Subcutaneous abdominal adipose tissue (tissue), 5 donors: ENCODE results near the gene KPTN.

Source experiments
- H3K27ac ChIP-seq: one replicate; pipeline ENCODE4 v1.7.0; 2013; ENCODE audit warnings: low read depth, mild to moderate bottlenecking, inconsistent platforms, low read length, moderate library complexity
- H3K27me3 ChIP-seq, 5 donors: one replicate each; pipeline ENCODE4 v1.7.0; 2013; ENCODE audit warnings: low read length in 5 of 5, inconsistent platforms in 1 of 5; ENCODE audit not compliant: control insufficient read depth in 5 of 5, insufficient read depth in 4 of 5
- H3K36me3 ChIP-seq, 5 donors: one replicate each; pipeline ENCODE4 v1.7.0; 2013; ENCODE audit warnings: low read length in 5 of 5; ENCODE audit not compliant: control insufficient read depth in 5 of 5, insufficient read depth in 5 of 5
- H3K4me1 ChIP-seq, 5 donors: one replicate each; pipeline ENCODE4 v1.7.0; 2013; ENCODE audit warnings: low read length in 5 of 5, mild to moderate bottlenecking in 3 of 5, moderate library complexity in 1 of 5; ENCODE audit not compliant: control insufficient read depth in 5 of 5, insufficient read depth in 5 of 5
- H3K4me3 ChIP-seq, 5 donors: one replicate each; pipeline ENCODE4 v1.7.0; 2013; ENCODE audit warnings: low read length in 5 of 5, low read depth in 1 of 5
- H3K9ac ChIP-seq, 5 donors: one replicate each; pipeline ENCODE4 v1.7.0; 2013; ENCODE audit warnings: low read length in 5 of 5, mild to moderate bottlenecking in 4 of 5, moderate library complexity in 3 of 5
- H3K9me3 ChIP-seq, 5 donors: one replicate each; pipeline ENCODE4 v1.7.0; 2013; ENCODE audit warnings: low read length in 5 of 5; ENCODE audit not compliant: control insufficient read depth in 5 of 5
- donor health status: healthy.
- donor health status: healthy.
- donor health status: healthy.
- donor health status: healthy.
- donor health status: healthy.

Gene KPTN

DNA sequence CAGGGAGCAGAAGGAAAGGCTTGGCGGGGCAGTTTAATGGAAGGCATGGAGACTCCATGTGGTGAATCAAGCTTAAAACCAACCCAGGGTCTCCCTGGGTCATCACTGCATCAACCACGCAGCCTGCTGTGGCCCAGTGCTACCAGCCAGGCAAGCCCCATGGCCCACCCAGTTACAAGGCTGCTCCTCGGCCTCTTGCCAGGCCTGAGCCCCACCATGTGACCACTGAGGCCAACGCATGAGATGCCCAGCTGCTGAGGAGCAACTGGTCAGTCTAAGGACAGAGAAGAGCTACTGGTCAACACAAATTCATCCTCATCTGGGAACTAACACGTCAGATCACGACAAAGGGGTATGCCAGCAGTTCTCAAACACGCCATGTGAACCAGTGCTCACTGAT lies 15.4 kb upstream of the KPTN start:
- H3K36me3 ChIP-seq: peaks cover 3 to 90% (median 82%) of the 10 kb centered on the region in 5 donors
- no peak overlapping the region for H3K9ac ChIP-seq
- H3K4me3 ChIP-seq: no peak overlapping the region
- H3K27ac ChIP-seq: no peak overlapping the region
- peaks cover 0 to 20% (median 6%) of the 10 kb centered on the region in 5 donors for H3K4me1 ChIP-seq
- H3K9me3 ChIP-seq: no peaks in the 10 kb centered on the region
- H3K27me3 ChIP-seq: no peaks in the 10 kb centered on the region

DNA sequence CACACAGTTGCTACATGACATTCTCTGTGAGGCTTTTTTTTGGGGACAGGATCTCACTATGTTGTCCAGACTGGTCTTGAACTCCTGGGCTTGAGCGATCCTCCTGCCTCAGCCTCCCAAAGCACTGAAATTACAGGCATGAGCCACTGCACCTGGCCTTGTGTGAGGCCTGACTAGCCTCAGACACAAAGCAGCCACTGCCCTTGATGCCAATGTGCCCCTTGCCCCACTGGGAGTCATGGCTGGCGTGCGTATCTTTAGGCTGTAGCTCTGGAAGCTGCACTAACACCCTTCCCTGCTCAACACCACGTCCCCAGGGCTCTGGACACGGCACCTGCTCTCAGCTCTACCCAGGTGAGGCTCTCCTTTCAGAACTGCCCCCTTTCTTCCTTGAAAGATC lies 14.5 kb upstream of the KPTN start:
- Histone ChIP-seq H3K4me1 (peaks cover 0 to 15% (median 6%) of the 10 kb centered on the region in 5 donors), H3K27ac (no peak overlapping the region), H3K4me3 (no peak overlapping the region), H3K27me3 (no peaks in the 10 kb centered on the region), H3K9me3 (no peaks in the 10 kb centered on the region), H3K9ac (no peak overlapping the region), H3K36me3 (peaks cover 3 to 91% (median 81%) of the 10 kb centered on the region in 5 donors)

DNA sequence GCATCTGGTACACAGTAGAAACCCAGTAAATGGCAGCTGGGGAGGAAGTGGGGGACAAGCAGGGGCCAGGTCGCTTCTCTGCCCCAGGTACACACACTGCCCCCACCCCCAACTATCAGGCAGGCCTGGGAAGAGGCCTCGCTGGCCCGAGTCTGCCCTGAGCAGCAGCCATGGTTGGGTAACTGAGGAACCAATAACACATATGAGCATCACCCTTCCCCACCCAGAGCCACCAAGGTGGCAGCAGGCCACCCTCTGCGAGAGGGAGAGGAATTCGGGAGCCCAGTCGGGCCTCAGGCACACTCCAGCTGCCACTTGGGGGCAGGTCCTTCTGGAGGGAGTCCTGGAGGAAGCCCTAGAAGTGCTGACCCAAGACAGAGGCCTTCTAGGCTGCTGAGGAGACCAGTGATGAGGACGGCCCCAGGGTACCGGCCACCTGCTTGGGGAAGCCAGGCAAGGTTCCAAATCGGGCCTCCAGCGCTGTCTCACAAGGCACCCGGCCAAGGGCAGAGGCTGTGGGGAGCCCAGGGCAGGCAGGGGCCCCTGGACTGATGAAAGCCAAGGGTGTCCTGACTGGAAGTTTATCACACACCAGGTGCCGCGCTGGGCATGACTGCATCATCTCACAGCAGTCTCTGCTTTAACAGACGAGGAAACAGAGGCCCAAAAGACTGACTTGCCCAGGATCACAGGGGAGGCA lies 14.0 kb upstream of the KPTN start:
- H3K9ac ChIP-seq: no peak overlapping the region
- no peak overlapping the region for H3K27ac ChIP-seq
- H3K27me3 ChIP-seq: no peaks in the 10 kb centered on the region
- H3K4me3 ChIP-seq: no peak overlapping the region
- no peaks in the 10 kb centered on the region for H3K9me3 ChIP-seq
- H3K4me1 ChIP-seq: peaks cover 0 to 12% (median 6%) of the 10 kb centered on the region in 5 donors
- peaks cover 3 to 91% (median 81%) of the 10 kb centered on the region in 5 donors for H3K36me3 ChIP-seq

DNA sequence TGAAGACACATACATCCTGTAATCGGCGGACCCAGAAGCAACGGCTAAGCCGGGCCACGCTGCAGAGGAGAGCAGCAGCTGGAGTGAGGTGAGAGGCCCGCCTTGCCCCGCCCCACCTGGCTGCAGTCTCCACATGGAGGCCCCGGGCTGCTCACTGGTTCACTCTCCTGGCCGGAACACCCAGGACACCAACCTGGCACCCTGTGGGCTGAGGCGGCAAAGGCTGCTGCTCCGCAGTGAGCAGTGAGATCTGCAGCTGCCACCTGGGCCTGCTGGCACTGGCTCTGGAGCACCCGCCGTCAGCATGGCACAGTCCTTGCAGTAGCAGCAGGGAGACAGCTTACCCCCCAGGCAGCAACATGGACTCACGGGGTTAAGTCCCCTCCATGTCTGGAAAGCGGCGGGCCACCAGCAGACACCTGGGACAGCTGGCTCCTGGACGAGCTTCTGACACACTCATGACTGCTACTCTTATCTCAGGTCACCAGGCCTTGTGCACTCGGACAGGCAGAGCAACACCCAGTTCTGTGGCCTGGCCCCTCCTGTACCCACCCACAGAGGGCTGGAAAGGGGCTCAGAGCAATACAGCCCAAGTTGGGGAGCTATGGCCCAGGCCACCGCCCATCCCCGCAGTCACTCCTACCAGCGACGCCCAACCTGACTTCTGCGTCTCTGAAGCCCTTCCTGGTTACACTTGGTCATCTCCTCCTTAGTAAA lies 13.2 kb upstream of the KPTN start:
- no peaks in the 10 kb centered on the region for H3K27me3 ChIP-seq
- peaks cover 0 to 12% (median 6%) of the 10 kb centered on the region in 5 donors for H3K4me1 ChIP-seq
- no peaks in the 10 kb centered on the region for H3K9me3 ChIP-seq
- H3K9ac ChIP-seq: no peak overlapping the region
- no peak overlapping the region for H3K4me3 ChIP-seq
- peaks cover 0 to 91% (median 82%) of the 10 kb centered on the region in 5 donors for H3K36me3 ChIP-seq
- H3K27ac ChIP-seq: no peak overlapping the region

DNA sequence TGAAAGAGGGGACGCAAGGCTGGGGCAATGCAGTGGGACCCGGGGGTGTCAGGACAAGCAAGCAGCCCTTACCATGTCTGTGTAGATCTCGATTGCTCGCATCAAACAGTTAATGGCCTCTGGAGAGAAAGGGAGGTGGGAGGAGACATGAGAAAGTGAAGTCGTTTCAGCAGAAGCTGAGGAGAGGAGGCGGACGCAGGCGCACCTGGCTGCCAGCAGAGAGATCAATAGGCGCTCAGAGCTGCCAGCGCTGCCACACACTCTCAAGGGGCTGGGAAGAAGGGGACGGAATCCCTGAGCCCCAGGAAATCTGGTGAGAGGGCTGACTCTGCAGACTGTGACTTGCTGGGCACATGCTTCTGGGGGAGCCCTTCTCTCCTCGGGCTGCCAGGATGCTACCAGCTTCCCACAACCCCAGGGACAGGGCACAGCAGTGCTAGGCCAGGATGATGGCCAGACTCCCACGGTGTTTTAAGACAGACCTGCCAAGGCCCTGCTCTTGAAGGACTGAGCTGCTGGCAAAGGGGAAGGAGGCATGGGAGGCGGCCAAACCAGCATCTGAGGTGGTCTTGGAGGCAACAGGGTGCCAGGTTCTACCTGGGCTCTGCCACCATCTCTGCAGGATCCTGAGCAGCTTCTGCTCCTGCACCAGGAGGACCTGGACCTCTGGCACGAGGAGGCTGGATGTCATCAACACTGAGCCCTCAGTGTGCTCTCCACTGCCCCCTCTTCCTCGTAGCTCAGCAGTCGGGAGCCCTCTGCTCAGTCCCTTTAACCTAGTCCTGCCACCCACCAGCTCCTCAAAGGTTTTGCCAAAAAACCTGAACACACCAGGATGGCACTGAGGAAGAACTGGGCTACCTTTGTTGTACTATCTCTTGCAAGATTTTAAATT lies 11.7 kb upstream of the KPTN start:
- H3K4me1 ChIP-seq: peaks cover 0 to 6% (median 0%) of the 10 kb centered on the region in 5 donors
- H3K4me3 ChIP-seq: no peak overlapping the region
- H3K27me3 ChIP-seq: no peaks in the 10 kb centered on the region
- H3K27ac ChIP-seq: no peak overlapping the region
- H3K36me3 ChIP-seq: peaks cover 0 to 97% (median 91%) of the 10 kb centered on the region in 5 donors
- no peak overlapping the region for H3K9ac ChIP-seq
- H3K9me3 ChIP-seq: no peaks in the 10 kb centered on the region

DNA sequence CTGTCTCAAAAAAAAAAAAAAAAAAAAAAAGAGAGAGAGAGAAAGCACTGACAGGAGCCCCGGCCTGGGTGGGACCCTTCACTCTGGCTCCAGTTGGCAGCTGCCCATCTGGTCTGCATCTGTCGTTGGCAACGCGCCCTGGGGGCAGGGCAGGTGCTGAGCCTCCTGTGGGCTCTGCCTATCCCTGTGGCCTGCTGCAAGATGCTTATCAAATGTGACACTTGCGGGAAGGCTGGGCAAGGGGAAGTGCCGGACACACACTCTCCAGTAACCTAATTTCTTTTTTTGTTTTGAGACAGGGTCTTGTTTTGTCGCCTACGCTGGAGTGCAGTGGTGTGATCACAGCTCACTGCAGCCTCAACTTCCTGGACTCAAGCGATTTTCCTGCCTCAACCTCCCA lies 10.7 kb upstream of the KPTN start:
- no peaks in the 10 kb centered on the region for H3K9me3 ChIP-seq
- no peak overlapping the region for H3K27ac ChIP-seq
- peaks cover 0 to 6% (median 0%) of the 10 kb centered on the region in 5 donors for H3K4me1 ChIP-seq
- no peak overlapping the region for H3K9ac ChIP-seq
- no peak overlapping the region for H3K4me3 ChIP-seq
- peaks cover 0 to 97% (median 92%) of the 10 kb centered on the region in 5 donors for H3K36me3 ChIP-seq
- no peaks in the 10 kb centered on the region for H3K27me3 ChIP-seq

DNA sequence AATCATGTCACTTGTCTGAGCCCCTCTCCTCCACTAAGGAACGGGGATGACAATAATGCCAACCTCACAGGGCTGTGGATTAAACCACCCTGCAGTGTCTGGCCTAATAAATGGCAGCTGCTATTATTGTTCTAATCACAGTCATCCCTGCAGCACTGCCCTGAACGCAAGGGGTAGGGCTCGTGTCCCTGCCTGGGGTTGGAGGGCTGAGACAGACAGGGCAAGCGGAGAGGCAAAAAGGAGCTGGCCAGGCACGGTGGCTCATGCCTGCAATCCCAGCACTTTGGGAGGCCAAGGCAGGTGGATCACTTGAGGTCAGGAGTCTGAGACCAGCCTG lies 10.2 kb upstream of the KPTN start:
- Histone ChIP-seq H3K36me3 (peaks cover 0 to 98% (median 93%) of the 10 kb centered on the region in 5 donors), H3K4me3 (no peak overlapping the region), H3K27ac (no peak overlapping the region), H3K9ac (no peak overlapping the region), H3K9me3 (no peaks in the 10 kb centered on the region), H3K27me3 (no peaks in the 10 kb centered on the region), H3K4me1 (peaks cover 0 to 6% (median 0%) of the 10 kb centered on the region in 5 donors)

DNA sequence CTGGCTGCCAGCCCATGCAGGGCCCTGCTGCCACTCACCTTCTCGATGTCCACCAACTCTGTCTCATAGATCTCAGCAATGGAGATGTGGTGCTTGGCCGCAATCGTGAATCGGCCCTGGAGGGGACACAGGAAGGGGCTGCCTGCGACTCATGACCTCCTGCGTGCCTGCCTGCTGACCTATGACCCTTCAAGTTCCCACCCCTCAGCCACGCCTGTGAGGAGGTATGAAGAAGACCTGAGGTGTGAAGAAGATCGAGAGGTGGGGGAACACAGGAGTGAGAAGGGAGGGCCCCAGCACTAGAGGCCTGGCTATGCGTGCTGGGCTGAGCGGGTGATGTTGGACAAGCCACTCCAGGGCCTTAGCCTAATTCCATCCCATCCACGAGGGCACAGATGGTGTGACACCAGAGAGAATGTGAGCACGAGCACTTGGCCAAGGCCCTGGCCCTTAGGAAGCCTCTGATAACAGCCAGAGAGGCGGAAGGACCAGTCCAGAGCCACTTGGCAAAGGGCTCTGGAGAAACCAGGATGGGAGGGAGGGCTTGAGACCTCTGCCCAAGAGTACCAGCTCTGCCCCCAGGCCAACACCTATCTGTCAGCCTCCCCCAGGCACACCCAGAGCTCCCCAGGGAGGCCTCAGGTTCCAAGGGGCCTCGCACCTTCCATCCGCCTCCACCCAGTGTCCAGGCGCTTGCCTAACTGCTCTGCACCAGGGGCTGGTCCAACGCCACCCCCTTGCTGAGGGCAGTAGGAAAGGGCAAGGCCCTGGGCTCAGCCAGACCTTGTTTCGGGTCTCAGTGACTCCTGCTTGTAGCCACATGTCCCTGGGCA lies 9.6 kb upstream of the KPTN start:
- Histone ChIP-seq H3K4me3 (no peak overlapping the region), H3K9ac (peak overlapping the region in 1 of 5 donors; percentile 20), H3K27me3 (no peaks in the 10 kb centered on the region), H3K27ac (no peak overlapping the region), H3K9me3 (no peaks in the 10 kb centered on the region), H3K36me3 (peaks cover 0 to 97% (median 91%) of the 10 kb centered on the region in 5 donors), H3K4me1 (peaks cover 0 to 6% (median 0%) of the 10 kb centered on the region in 5 donors)

DNA sequence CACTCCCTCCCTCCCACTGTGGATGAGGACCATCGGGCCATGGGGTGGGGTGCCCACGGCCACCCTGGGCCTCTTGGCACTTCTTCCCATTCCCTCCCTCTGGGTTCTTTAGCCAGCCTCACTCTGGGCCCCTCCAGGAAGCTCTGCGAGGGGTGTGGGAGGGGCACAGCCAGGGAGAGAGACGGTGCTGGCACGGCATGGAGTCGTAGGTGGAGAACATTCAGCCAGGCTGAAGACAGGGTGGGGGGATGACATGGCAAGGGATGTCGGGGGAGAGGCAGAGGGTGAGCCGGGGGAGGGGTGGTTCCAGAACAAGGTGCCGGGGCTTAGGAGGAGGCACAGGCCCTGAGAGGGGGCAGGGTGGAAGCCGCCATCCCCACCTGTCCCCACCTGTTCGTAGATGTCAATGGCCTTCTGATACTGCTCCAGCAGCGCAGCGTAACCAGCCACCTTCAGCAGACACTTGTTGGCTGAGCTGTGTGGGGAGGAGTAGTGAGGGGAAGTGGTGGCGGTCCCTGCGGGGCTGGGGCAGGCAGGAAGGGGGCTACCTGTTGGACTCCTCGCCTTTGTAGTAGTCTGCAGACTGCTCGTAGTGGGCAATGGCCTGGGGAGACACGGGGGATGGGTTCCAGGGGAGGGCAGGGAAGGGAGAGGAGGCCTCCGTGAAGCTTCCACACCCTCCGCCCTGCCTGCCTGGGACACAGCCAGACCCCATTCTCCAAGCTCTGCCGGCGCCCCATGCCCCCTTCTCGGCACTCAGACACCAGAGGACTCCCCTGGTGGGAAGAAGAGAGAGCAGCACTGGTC lies 8.8 kb upstream of the KPTN start:
- Histone ChIP-seq H3K4me1 (peaks cover 0 to 6% (median 0%) of the 10 kb centered on the region in 5 donors), H3K4me3 (no peak overlapping the region), H3K27me3 (no peaks in the 10 kb centered on the region), H3K9ac (no peak overlapping the region), H3K9me3 (no peaks in the 10 kb centered on the region), H3K36me3 (peaks cover 0 to 95% (median 89%) of the 10 kb centered on the region in 5 donors), H3K27ac (no peak overlapping the region)
